Spinal cord (tissue), 10 donors: ENCODE results near the gene TKTL1. TPM values are rescaled to one million over a fixed set of nuclear protein-coding genes. Genes with fewer than 3 reads are reported as not detected.
"Not testable (repeated sequence)": the region's sequence is repeated elsewhere in the genome, so short reads cannot be mapped to it uniquely, and the experiment has no call there.

Experiments
- DNase-seq, 6 donors: peaks; one replicate each; pipeline versions ENCODE4 v3.0.0 to v3.0.0-alpha.2; 2013 to 2015; ENCODE audit warnings: low spot score in 6 of 6, low read depth in 4 of 6
- H3K27ac ChIP-seq: one replicate; pipeline ENCODE4 v1.5.1; 2013; ENCODE audit warnings: low read depth, low read length, control low read depth
- H3K27me3 ChIP-seq: one replicate; pipeline ENCODE4 v1.6.1; 2013; ENCODE audit warnings: low read length; ENCODE audit not compliant: control insufficient read depth, insufficient read depth
- H3K36me3 ChIP-seq: one replicate; pipeline ENCODE4 v1.6.1; 2013; ENCODE audit warnings: low read length; ENCODE audit not compliant: control insufficient read depth, insufficient read depth
- H3K4me1 ChIP-seq: one replicate; pipeline ENCODE4 v1.6.1; 2013; ENCODE audit warnings: low read length; ENCODE audit not compliant: control insufficient read depth, insufficient read depth
- H3K4me3 ChIP-seq: one replicate; pipeline ENCODE4 v1.5.1; 2013; ENCODE audit warnings: low read depth, low read length, control low read depth
- H3K9me3 ChIP-seq: one replicate; pipeline ENCODE4 v1.6.1; 2013; ENCODE audit warnings: low read length; ENCODE audit not compliant: control insufficient read depth, insufficient read depth
- WGBS: methylation state at CpG from one replicate; pipeline ENCODE4 v1.1.5; 2013; ENCODE audit warnings: missing lambda C conversion rate; ENCODE audit not compliant: insufficient coverage; 5-methylcytosine and 5-hydroxymethylcytosine counted together
- polyA plus RNA-seq, 2 donors: library from polyadenylated mRNA; unstranded; fragments of 120-200 nt; gene quantifications; one replicate each; pipeline ENCODE4 v1.2.1, GENCODE V29; 2013; ENCODE audit not compliant: insufficient read length in 2 of 2
- total RNA-seq, 2 donors: library from RNA; depleted of rRNA in 1 of 2; stranded (reverse); fragments of 120-200 nt in 1 of 2; fragments of >200 nt in 1 of 2; gene quantifications; one replicate each; pipeline versions ENCODE4 v1.2.3 to v1.2.4, GENCODE V29; 2013 to 2014
- donor health status: healthy.

TKTL1 gene
- total and polyA plus RNA-seq, 4 donors = 1.9 to 22.6 (median 15.9) TPM

DNA sequence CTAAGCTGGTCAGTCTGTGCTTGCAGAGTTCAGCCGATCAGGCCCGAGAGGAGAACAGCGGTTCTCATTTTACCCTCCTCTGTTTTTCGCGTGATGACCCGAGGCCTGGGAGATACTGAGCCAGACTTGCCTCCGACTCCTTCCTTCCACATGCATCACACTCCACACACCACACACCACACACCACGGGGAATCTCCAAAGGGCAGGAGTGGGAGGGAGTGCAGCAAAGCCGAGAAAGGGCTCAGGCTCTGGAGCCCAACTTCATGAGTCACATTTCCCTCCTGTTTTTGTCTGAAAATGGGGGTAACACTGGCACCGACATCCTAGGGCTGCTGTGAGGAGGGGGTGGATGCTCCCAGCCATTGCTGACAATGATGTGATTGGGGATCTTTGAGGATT is 38.9 kb downstream of the TKTL1 start:
- Histone ChIP-seq H3K4me3 (no peak overlapping the region), H3K4me1 (no peaks in the 10 kb centered on the region), H3K9me3 (no peaks in the 10 kb centered on the region), H3K27ac (no peak overlapping the region), H3K27me3 (no peaks in the 10 kb centered on the region), H3K36me3 (no peaks in the 10 kb centered on the region)
- DNase-seq = no peak
- WGBS = 89% methylated on average over 3 of the region's 10 CpGs

DNA sequence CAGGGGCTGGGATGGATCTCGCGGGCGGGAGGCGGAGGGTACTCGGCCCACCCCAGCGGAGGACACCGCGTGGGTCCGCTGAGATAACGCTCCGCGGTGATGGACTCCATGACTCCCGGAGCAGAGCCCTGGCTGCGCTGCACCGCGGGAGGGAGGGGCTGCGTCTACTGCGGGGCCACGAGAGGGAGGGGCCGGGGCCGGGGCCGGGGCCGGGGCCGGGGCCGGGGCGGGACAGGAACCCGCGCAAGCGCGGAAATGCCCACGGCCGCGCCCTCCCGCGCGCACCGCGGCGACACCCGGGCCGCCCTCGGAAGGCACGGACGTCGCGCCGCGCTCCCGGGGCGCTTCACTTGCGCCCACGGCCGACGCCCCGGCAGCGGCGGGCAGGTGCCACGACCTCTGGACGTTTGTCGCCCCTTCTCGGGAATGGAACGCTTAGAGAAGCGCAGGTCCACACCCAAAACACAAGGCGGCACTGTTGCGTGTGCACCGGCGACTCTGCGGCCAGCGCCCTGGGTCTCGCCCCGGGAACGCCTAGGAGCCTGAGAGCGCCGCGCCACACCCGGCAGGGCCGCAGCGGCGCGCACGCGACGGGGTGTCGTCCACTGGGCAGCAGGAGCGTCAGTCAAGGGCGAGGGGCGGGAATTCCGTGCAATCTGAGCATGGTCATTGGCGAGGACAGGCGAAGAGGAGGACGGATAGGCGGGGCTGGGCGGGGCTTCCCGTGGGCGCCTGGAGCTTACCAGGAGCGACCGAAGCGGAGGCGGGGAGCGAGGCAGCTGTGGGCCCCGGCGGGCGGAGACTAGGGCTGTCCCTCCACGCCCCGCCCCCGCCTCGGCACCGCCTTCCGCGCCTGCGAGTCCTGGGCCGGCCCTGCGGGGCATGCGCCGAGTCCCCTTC is 46.1 kb downstream of the TKTL1 start:
- not testable (repeated sequence) for H3K4me3 ChIP-seq
- WGBS = no CpG with 5 or more reads among the region's 115 CpGs

DNA sequence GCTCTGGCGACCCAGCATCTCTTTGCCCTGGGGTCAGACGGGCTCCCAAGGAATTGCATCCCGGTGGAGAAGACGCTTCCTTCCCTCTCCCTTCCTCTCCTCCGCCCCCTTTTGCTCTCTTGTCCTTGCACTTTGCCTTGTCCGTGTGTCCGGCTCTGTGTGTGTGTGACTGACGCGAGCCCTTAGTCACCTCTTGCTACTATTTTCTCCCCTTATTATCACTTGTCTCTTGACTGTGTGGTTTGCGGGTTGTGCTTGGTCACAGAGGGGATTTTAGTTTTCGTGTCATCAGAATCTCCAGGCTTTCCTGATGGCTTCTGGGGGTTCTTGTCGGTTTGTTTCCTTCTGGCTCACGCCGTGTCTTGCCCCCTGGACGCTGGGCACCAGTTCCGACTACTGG is 47.5 kb downstream of the TKTL1 start:
- H3K4me1 ChIP-seq, H3K36me3 ChIP-seq, H3K4me3 ChIP-seq, H3K27me3 ChIP-seq, H3K27ac ChIP-seq, H3K9me3 ChIP-seq, DNase-seq: not testable (repeated sequence)
- no CpG with 5 or more reads among the region's 16 CpGs for WGBS

More for the DNA sequence above, 46.1 kb downstream of the TKTL1 start:
- H3K27ac ChIP-seq, H3K36me3 ChIP-seq, H3K9me3 ChIP-seq, H3K4me1 ChIP-seq, DNase-seq, H3K27me3 ChIP-seq: not testable (repeated sequence)

DNA sequence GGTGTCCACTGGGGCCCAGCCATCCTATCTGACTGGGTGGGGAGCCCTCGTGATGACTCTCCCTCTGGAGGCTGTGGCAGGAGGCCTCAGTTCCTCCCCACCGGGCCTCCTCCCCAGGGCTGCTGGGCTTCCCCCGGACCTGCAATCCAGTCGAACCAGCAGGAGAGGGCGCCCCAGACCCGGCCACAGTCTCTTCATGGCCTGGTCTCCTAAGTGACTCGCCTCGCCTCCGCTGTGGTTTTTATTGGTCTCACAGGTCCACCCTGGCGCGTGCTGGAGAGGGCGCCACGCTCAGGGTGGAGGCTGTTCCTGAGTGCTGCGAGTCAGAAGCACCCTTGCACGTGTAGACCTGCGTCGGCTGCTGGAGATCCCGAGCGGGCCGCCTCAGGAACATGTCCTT is 48.0 kb downstream of the TKTL1 start:
- not testable (repeated sequence) for H3K27me3 ChIP-seq, H3K4me3 ChIP-seq, H3K9me3 ChIP-seq, H3K27ac ChIP-seq, DNase-seq, H3K36me3 ChIP-seq, H3K4me1 ChIP-seq
- no CpG with 5 or more reads among the region's 20 CpGs for WGBS

DNA sequence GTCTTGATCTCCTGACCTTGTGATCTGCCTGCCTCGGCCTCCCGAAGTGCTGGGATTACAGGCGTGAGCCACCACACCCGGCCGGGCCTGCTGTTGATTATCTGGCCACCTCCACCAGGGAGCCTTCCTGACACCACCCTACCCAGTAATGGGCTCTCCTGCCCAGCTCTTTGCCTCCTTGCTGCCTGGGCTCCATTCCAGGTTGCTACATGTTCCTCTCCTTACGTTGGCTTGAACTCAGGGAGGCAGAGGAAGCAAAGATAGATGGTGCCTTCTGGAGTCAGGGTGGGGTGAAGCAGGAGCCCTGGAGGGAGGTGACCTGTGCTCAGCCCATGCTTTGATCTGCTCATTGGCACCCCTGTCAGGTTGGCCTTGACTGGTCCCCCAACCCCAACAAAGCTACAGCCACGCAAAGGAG is 52.5 kb downstream of the TKTL1 start:
- H3K27ac ChIP-seq = no peak overlapping the region
- DNase-seq = no peak
- H3K4me3 ChIP-seq = no peak overlapping the region
- H3K36me3 ChIP-seq = peaks cover 51% of the 10 kb centered on the region
- H3K9me3 ChIP-seq = no peaks in the 10 kb centered on the region
- H3K4me1 ChIP-seq = no peaks in the 10 kb centered on the region
- WGBS = 89% methylated on average over 5 of the region's 7 CpGs
- H3K27me3 ChIP-seq = no peaks in the 10 kb centered on the region

DNA sequence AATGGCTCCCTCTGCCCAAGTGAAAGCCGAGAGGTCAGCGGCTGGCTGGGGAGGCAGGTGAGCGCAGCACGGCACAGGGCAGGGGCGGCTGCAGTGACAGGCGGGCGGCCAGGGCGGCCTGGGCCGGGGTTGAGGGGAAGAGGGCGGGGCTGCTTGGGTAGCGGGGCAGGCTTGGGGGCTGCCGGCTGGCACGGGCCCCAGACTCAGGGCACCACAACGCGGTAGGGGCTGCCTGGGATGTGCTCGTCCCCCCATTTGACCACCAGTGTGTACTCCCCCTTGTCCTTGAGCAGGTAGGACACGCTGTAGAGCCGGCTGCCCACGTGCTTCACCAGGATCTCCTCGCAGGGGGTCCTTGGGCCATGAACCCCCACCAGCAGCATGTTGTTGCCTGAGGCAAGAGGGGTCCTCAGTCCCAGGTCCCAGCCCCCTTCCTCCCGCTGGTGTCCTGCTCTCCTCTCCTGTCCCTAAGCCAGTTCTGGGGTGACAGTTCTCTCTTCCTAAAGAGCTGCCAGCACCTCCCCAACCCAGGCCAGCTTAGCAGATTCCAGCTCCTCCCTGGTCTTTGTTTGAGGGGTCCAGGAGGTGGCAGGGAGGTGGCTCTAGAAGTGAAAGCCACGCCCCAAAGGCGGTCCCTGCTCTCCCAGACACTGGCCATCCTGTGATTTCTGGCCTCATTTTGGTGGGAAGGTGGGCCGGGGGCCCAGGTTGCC is 53.2 kb downstream of the TKTL1 start:
- Histone ChIP-seq H3K4me3 (no peak overlapping the region), H3K9me3 (no peaks in the 10 kb centered on the region), H3K27ac (no peak overlapping the region), H3K4me1 (no peaks in the 10 kb centered on the region), H3K36me3 (peaks cover 58% of the 10 kb centered on the region), H3K27me3 (no peaks in the 10 kb centered on the region)
- WGBS = 84% methylated on average over 22 of the region's 24 CpGs
- no peak for DNase-seq

DNA sequence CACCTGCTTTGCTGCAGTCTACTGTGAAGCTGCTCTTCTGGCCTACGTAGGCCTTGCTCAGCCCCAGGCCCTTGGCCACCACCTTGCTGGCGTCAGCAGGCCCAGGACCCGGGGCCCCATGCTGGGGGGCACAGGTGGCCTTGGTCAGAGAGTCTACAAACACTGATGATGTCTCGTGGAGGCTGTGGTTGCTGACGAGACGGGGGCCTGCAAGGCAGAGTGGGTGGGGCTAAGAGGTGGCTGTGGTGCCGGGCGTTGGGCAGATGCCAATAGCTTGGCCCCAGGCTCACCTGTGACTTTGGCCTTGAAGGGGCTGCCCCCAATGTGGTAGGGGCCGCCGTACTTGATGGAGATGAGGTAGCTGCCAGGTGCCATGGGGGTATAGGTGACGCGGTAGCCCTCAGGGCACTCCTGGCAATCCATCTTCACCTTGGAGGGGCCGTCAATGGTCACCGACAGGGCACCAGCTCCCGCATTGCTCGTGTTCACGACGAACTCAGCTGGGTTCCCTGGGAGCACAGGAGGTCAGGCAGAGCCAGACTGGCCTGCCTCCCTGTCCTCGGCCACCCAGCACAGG is 53.9 kb downstream of the TKTL1 start:
- Histone ChIP-seq H3K27ac (no peak overlapping the region), H3K27me3 (no peaks in the 10 kb centered on the region), H3K36me3 (peaks cover 65% of the 10 kb centered on the region), H3K4me3 (no peak overlapping the region), H3K4me1 (no peaks in the 10 kb centered on the region), H3K9me3 (no peaks in the 10 kb centered on the region)
- no peak for DNase-seq
- 86% methylated on average over 19 of the region's 19 CpGs for WGBS

DNA sequence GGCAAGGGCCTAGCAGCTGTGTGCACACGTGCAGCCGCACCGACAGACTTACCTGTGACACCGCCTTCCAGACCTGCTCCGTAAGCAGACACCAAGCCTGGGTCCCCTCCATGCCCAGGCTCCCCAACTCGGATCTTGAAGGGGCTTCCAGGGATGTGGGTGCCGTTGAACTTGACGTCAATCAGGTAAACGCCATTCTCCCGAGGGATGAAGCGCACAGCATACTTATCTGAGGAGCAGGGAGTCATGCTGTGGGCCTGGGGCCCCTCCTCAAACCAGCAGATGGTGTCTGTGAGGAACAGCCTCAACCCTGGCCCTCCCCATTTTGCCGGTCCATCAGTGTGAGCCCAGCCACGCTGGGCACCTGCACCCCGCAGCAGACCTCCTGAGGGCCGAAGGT is 54.4 kb downstream of the TKTL1 start:
- peaks cover 70% of the 10 kb centered on the region for H3K36me3 ChIP-seq
- peaks cover under 1% of the 10 kb centered on the region for H3K4me1 ChIP-seq
- no peak overlapping the region for H3K27ac ChIP-seq
- no peak overlapping the region for H3K4me3 ChIP-seq
- WGBS = 83% methylated on average over 15 of the region's 15 CpGs
- DNase-seq = no peak
- no peaks in the 10 kb centered on the region for H3K27me3 ChIP-seq
- H3K9me3 ChIP-seq = no peaks in the 10 kb centered on the region

DNA sequence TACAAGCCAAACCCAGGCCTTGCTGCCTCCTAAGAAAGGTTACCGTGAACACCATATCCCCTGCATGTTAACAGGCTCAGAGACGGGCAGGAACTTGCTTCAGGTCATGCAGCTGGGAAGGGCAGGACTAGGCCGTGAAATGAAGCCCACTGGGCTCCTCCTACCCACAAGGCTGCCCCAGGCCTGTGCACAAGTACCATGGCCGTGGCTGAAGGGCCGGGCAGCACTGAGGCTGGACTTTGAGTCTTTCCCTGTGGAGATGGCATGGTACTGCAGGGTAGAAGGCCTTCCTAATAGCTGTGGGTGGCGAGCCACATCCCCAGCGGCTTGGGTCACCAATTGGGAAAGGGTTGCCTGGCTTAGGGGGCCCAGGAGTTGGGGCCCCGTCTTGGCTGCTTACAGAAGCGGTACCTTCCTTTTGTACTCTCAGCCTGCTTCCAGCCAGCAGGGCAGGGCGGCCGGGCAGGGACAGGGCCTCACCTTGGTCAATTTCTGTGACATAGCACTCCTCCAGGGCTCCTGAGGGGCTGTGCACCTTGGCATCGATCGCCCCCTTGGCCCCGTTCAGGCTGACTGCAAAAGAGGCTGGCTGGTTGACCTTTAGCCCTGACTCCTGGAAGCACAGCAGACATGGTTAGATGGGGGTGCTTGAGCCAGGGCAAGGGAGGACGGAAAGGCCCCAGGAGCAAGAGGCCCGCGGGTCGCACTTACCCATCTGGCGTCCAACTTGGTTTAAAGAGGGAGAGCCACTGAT is 55.0 kb downstream of the TKTL1 start:
- Histone ChIP-seq H3K9me3 (no peaks in the 10 kb centered on the region), H3K36me3 (peaks cover 76% of the 10 kb centered on the region), H3K27ac (no peak overlapping the region), H3K4me3 (no peak overlapping the region), H3K27me3 (no peaks in the 10 kb centered on the region), H3K4me1 (peaks cover 4% of the 10 kb centered on the region)
- WGBS = 83% methylated on average over 17 of the region's 19 CpGs
- no peak for DNase-seq
